GM23248 (cell line): Measurements from ENCODE around the gene LEF1.
"Not testable (repeated sequence)": the region's sequence is repeated elsewhere in the genome, so short reads cannot be mapped to it uniquely, and the experiment has no call there.

Experiments
- EZH2 ChIP-seq: fragments of 200-600 bp; sonication (generic); IDR thresholded peaks from 2 replicates; pipeline ENCODE4 v1.6.1; 2018; ENCODE audit warnings: antibody characterized with exemption, mild to moderate bottlenecking; ENCODE audit not compliant: insufficient read depth, poor library complexity, severe bottlenecking
- EZH2phosphoT487 ChIP-seq: fragments of 200-600 bp; sonication (generic); IDR thresholded peaks from 2 replicates; pipeline ENCODE4 v1.6.1; 2018; ENCODE audit warnings: antibody characterized with exemption, moderate library complexity, mild to moderate bottlenecking, low read depth; ENCODE audit not compliant: insufficient read depth

GRCh38 chr4:108050166-108051111 is 118.3 kb downstream of the LEF1 start:
- TF ChIP-seq EZH2phosphoT487, EZH2: not testable (repeated sequence)
